ENCODE data around the gene PPP1R13B. TPM values are rescaled to one million over a fixed set of nuclear protein-coding genes. Genes with fewer than 3 reads are reported as not detected.

PPP1R13B gene
- total RNA-seq, 1 experiment from 2014 or later: 26.5 TPM

DNA sequence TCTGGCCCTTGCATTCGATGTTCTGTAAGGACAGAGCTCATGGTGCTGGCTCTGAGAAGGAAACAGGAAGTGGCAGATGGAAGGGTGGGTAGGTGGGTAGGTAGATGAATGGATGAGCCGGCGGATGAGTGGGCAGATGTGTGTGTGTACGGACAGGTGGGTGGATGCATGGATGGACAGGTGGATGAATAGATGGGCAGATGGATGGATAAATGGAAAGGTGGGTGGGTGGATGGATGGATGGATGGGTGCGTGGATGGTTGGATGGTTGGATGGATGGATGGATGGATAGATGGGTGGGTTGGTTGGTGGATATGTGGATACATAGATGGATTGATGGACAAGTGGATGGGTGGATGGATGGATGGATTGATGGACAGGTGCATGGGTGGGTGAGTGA lies 27.6 kb upstream of the PPP1R13B start:
- no peaks in the 10 kb centered on the region for H4K20me1 ChIP-seq (ENCODE audit: insufficient read depth)
- no peaks in the 10 kb centered on the region for H3K9me3 ChIP-seq (ENCODE audit: insufficient read depth, low read depth)
- no peaks in the 10 kb centered on the region; the same call in 1 of the 2 replicates for H3K4me1 ChIP-seq (replicated peaks; ENCODE audit: insufficient read depth)
- no peaks in the 10 kb centered on the region for H3K36me3 ChIP-seq (ENCODE audit: low read depth)
- no peaks in the 10 kb centered on the region for H3K9me2 ChIP-seq (ENCODE audit: insufficient read depth)
- no peaks in the 10 kb centered on the region for H3K79me2 ChIP-seq (ENCODE audit: low read depth)
- no peaks in the 10 kb centered on the region for H3F3A ChIP-seq (ENCODE audit: insufficient read depth, low read depth)
- DNase-seq: no peak
- no peaks in the 10 kb centered on the region for H3K27me3 ChIP-seq (ENCODE audit: insufficient read depth, low read depth)
- H2AFZ ChIP-seq: no peak overlapping the region
- ChIA-PET POLR2A (ENCODE audit: unreplicated experiment) (no interaction called here), CTCF (no interaction called here)
- no peak overlapping the region for H3K4me2 ChIP-seq
- intact Hi-C loops (cut with micrococcal nuclease; ENCODE audit: unreplicated experiment): no loop called here
- no peak overlapping the region for H3K4me3 ChIP-seq
- H3K27ac ChIP-seq: no peak overlapping the region
- no peak for TF ChIP-seq EZH2 (IDR thresholded peaks at IDR 0.05; ENCODE audit: low read depth)
- no peak for TF ChIP-seq CTCF (conservative IDR thresholded peaks at IDR 0.05)
- BruUV-seq (replicated peaks): no TSS peak

DNA sequence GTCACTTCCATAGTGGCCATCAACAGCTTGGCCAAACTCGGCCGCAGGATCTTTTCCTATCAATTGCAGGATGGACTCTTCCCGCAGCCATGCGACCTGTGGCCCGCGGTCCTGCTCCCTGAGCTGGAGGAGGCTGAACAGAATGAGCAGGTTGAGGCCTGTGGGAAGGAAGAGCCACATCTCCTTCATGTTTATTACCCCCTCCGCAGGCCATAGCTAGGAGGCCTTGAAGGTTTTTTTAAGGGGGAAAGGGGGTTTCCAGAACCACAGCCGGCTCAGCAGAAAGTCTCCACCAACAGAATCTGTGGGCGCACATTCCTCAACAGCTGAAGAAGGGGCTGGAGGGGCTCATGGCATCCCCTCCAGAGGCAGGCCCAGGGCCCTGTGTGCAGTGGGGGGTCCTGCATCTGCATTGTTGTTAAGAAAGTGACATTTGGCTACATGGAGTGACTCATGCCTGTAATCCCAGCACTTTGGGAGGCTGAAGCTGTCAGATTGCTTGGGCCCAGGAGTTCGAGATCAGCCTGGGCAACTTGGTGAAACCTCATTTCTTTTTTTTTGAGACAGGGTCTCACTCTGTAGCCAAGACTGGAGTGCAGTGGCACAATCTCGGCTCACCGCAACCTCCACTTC lies 25.2 kb upstream of the PPP1R13B start:
- DNase-seq: no peak
- H2AFZ ChIP-seq: no peak overlapping the region
- no peaks in the 10 kb centered on the region for H3F3A ChIP-seq (ENCODE audit: insufficient read depth, low read depth)
- CTCF ChIA-PET: interaction anchor here (1.0 kb wide), 1 partner anchor 28 kb away, joined by 3 read pairs; no protein-coding TSS in a partner anchor
- no peaks in the 10 kb centered on the region for H4K20me1 ChIP-seq (ENCODE audit: insufficient read depth)
- TF ChIP-seq EZH2 (IDR thresholded peaks at IDR 0.05; ENCODE audit: low read depth) (no peak), CTCF (conservative IDR thresholded peaks at IDR 0.05) (no peak)
- H3K9me3 ChIP-seq (ENCODE audit: insufficient read depth, low read depth): no peaks in the 10 kb centered on the region
- H3K4me1 ChIP-seq (replicated peaks; ENCODE audit: insufficient read depth): no peaks in the 10 kb centered on the region
- H3K9me2 ChIP-seq (ENCODE audit: insufficient read depth): no peaks in the 10 kb centered on the region
- no peak overlapping the region for H3K4me3 ChIP-seq
- H3K27ac ChIP-seq: no peak overlapping the region
- TSS peak; percentile 67 for BruUV-seq (replicated peaks)
- no peaks in the 10 kb centered on the region for H3K79me2 ChIP-seq (ENCODE audit: low read depth)
- no peak overlapping the region for H3K4me2 ChIP-seq
- H3K27me3 ChIP-seq (ENCODE audit: insufficient read depth, low read depth): no peaks in the 10 kb centered on the region
- no peaks in the 10 kb centered on the region for H3K36me3 ChIP-seq (ENCODE audit: low read depth)
- intact Hi-C loops (cut with micrococcal nuclease; ENCODE audit: unreplicated experiment): no loop called here
- POLR2A ChIA-PET (ENCODE audit: unreplicated experiment): interaction anchor here (0.6 kb wide), 2 partner anchors 28 to 31 kb away, joined by 7 to 13 read pairs; no protein-coding TSS in a partner anchor

- ChIA-PET CTCF (interaction anchor here (1.0 kb wide), 1 partner anchor 29 kb away, joined by 3 read pairs; no protein-coding TSS in a partner anchor), POLR2A (ENCODE audit: unreplicated experiment) (interaction anchor here (0.6 kb wide), 2 partner anchors 28 to 30 kb away, joined by 7 to 13 read pairs; no protein-coding TSS in a partner anchor)
- Histone ChIP-seq H3K9me3 (ENCODE audit: insufficient read depth, low read depth) (no peaks in the 10 kb centered on the region), H3K4me1 (replicated peaks; ENCODE audit: insufficient read depth) (no peaks in the 10 kb centered on the region), H3K79me2 (ENCODE audit: low read depth) (no peaks in the 10 kb centered on the region), H3K9me2 (ENCODE audit: insufficient read depth) (no peaks in the 10 kb centered on the region), H3F3A (ENCODE audit: insufficient read depth, low read depth) (no peaks in the 10 kb centered on the region), H3K27ac (no peak overlapping the region), H2AFZ (no peak overlapping the region), H3K4me2 (no peak overlapping the region), H3K36me3 (ENCODE audit: low read depth) (no peaks in the 10 kb centered on the region), H3K4me3 (no peak overlapping the region), H3K27me3 (ENCODE audit: insufficient read depth, low read depth) (no peaks in the 10 kb centered on the region), H4K20me1 (ENCODE audit: insufficient read depth) (no peaks in the 10 kb centered on the region)
- no TSS peak for BruUV-seq (replicated peaks)
- intact Hi-C loops (cut with micrococcal nuclease; ENCODE audit: unreplicated experiment): no loop called here
- TF ChIP-seq CTCF (conservative IDR thresholded peaks at IDR 0.05) (no peak), EZH2 (IDR thresholded peaks at IDR 0.05; ENCODE audit: low read depth) (no peak)
- DNase-seq: peak in 1 of 2 experiments; percentile 74
Observed at GRCh38 chr14:103871596-103872480, 24.5 kb upstream of the PPP1R13B start.

Data from PC-9 (cell line).